GM18858 (cell line): ENCODE measurements around the gene CALML4.
"Not testable (repeated sequence)": the region's sequence is repeated elsewhere in the genome, so short reads cannot be mapped to it uniquely, and the experiment has no call there.

Experiments
- ATAC-seq: cut with Tn5 transposase; IDR thresholded peaks from one replicate; pipeline ENCODE4 v1.9.1; 2021; ENCODE audit not compliant: unreplicated experiment

The CALML4 gene

GRCh38 chr15:68192804-68193486 is 12.2 kb downstream of the CALML4 start:
- ATAC-seq, result no peak

DNA sequence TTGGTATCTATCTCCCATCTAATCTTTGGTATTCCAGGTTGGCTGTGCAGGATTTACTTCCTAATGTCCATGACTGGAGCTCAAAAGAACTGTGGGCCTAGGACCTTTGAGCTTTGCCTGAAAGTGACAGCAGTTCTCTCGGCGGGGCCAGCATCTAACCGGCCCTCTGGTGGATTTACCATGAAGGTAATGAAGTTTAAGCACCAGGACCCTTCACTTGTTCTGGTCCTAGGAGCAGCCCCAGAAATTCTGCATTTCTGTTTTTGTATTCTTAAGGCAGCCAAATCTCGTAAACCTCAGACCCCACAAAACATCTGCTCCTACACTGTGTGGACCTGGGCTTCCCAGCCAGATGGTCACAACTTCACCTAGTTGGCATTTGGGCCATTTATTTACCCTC is 13.0 kb downstream of the CALML4 start:
- ATAC-seq, result no peak

- no peak for ATAC-seq
These were observed 13.6 kb downstream of the CALML4 start for GRCh38 chr15:68191555-68191954.

- no peak for ATAC-seq
These were observed 15.1 kb downstream of the CALML4 start for GRCh38 chr15:68190048-68190447.

- ATAC-seq, result no peak
These were observed 16.5 kb downstream of the CALML4 start for GRCh38 chr15:68188647-68189046.

DNA sequence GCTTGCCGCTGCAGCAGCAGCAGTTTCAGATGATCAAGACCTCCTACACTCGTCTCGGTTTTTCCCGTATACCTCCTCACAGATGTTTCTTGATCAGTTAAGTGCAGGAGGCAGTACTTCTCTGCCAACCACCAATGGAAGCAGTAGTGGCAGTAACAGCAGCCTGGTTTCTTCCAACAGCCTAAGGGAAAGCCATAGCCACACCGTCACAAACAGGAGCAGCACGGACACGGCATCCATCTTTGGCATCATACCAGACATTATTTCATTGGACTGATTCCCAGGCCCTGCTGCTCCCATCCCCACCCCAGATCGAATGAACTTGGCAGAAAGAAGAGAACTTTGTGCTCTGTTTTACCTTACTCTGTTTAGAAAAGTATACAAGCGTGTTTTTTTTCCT is 17.6 kb downstream of the CALML4 start:
- no peak for ATAC-seq

- ATAC-seq, result no peak
These were observed 18.3 kb downstream of the CALML4 start for GRCh38 chr15:68186671-68187397.

- ATAC-seq, result no peak
These were observed 20.3 kb downstream of the CALML4 start for GRCh38 chr15:68184616-68185480.

- ATAC-seq, result no peak
These were observed 21.4 kb downstream of the CALML4 start for GRCh38 chr15:68183616-68184315.

DNA sequence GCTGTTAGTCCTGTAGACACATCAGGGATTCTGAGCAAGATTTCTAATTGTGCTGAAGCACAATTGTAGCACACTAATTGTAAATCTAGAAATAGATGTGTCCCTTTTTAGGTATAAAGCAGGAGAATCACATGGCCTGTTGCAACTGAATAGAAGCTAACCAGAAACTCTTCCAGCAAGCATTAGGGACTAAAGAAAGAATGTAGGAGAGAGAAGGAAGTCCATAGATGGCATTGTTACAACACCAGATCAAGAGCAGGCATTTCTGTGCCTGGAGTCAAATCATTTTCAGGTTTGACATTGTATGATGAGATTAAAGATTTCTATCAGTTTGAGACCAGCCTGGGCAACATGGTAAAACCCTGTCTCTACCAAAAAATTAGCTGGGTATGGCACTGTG is 27.4 kb downstream of the CALML4 start:
- no peak for ATAC-seq

DNA sequence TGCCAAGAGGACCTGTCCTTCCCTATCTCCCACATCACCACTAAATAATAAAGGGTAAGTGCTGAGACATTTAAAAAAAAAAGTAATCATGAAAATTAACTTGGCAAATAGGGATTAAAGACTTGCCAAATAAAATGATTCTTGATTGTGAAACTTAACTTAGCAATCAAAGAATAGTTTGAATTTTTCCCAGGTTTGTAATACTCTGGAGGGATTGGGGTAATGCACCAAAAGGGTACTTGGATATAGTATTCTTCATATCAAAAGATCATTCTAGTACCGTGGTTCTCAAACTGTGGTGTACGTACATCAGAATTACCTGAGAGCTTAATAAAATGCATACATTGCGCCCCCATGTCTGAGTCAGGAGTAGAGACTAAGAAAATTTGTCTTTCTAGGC is 28.5 kb downstream of the CALML4 start:
- no peak for ATAC-seq

- no peak for ATAC-seq
These were observed 29.6 kb downstream of the CALML4 start for GRCh38 chr15:68175526-68175925.

GRCh38 chr15:68173119-68173518 is 32.0 kb downstream of the CALML4 start:
- ATAC-seq, result no peak

DNA sequence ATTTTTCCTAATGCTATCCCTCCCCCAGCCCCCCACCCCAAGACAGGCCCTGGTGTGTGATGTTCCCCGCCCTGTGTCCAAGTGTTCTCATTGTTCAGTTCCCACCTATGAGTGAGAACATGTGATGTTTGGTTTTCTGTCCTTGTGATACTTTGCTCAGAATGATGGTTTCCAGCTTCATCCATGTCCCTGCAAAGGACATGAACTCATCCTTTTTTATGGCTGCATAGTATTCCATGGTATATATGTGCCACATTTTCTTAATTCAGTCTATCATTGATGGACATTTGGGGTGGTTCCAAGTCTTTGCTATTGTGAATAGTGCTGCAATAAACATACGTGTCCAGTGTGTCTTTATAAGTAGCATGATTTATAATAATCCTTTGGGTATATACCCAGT is 33.1 kb downstream of the CALML4 start:
- ATAC-seq, result not testable (repeated sequence)

GRCh38 chr15:68166847-68167246 is 38.3 kb downstream of the CALML4 start:
- ATAC-seq, result no peak

GRCh38 chr15:68163191-68163590 is 41.9 kb downstream of the CALML4 start:
- ATAC-seq, result no peak

DNA sequence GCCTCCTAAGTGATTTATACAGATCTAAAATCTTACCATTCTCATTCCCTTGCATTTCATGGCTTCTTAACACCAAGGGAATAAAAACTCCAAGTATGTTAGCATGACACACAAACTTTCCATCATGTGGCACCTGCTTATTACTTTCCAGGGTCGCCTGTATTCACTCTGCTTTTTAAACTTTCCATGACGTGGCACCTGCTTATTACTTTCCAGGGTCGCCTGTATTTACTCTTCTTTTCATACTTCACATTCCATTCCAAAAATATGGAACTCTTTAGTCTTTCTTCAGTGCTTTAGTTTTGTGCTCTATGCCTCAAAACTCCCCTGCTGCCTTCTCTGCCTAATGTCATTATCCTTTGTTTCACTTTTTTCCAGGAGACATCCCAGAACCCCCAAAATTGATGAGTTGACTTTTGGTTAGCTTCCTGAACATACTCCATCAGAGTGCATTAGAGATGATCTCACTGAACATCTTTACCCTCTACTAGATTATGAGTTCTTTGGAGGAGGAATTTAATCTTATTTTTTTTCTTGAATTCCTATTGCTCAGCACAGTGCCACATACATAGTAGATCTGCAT is 47.0 kb downstream of the CALML4 start:
- ATAC-seq, result no peak

DNA sequence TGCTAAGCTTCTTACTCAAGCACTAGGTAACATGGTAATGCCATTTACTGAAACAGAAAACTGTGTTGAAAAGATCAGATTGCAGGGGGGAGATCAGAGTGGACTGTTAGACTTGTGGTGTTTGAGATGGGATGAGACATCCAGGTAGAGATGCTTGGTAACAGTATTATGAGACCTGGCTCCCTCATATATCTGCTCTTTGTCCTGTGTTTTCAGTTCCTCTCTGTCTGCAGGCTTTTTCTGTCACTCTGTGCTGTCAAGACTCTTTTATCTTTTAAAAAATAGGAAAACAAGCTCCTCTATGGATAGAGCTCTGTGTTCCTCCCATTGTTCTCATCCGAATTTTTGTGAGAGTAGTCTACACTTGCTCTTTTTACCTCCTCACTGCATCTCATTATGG is 48.1 kb downstream of the CALML4 start:
- ATAC-seq, result no peak

GRCh38 chr15:68154923-68155559 is 50.1 kb downstream of the CALML4 start:
- ATAC-seq, result no peak

DNA sequence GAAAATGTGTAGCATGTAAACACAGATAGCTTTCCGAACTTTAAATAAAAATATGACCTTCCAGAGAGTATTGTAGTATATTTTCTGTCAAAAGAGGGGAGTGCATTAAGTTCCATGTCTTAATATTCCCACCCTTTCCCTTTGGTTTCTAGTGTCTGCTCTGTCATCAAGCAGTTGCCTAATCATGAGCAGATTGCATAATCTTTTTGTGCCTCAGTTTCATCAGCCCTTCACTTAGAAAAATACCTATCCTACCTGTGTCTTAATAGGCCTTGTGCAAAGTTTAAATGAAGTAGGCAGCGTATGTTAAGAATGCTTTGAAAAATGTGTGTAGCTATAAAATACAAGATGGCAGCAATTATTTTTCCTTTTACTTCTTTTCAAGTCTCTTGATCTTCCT is 52.8 kb downstream of the CALML4 start:
- ATAC-seq, result no peak
